BJ (cell line): ENCODE results near the gene KIAA0753. TPM values are rescaled to one million over a fixed set of nuclear protein-coding genes. Genes with fewer than 3 reads are reported as not detected.

ENCODE experiments used
- CTCF ChIA-PET: fragments of 350-600 bp; formaldehyde crosslinking; extraction: SDS; loops from one replicate; lab custom pipeline; 2021; ENCODE audit warnings: antibody characterized with exemption, inconsistent platforms; lab: Yijun Ruan, JAX
- POLR2A ChIA-PET: fragments of 300-600 bp; sonication (Branson Sonifier 250); formaldehyde crosslinking; extraction: SDS; loops from one replicate; lab custom pipeline; 2021; ENCODE audit warnings: antibody characterized with exemption; lab: Charles Lee
- DNase-seq: peaks from one replicate; pipeline ENCODE4 v3.0.0-alpha.2; 2011; ENCODE audit warnings: low read depth
- H3K27me3 ChIP-seq: 2 replicates; pipeline ENCODE4 v1.6.0; 2011; ENCODE audit warnings: low read length; ENCODE audit not compliant: control insufficient read depth, insufficient read depth
- H3K36me3 ChIP-seq: 2 replicates; pipeline ENCODE4 v1.5.1; 2011; ENCODE audit warnings: low read length; ENCODE audit not compliant: control insufficient read depth, insufficient read depth
- H3K4me3 ChIP-seq: 2 replicates; pipeline ENCODE4 v1.5.1; 2011; ENCODE audit warnings: low read depth, mild to moderate bottlenecking, control low read depth, low read length
- CTCF ChIP-seq: IDR thresholded peaks from 2 replicates; pipeline ENCODE4 v1.5.1; 2011; ENCODE audit warnings: low read depth, mild to moderate bottlenecking, control low read depth, inconsistent platforms, low read length, moderate library complexity; ENCODE audit not compliant: insufficient read depth
- polyA plus RNA-seq: library from polyadenylated mRNA; depleted of rRNA; stranded (reverse); fragments of >200 nt; gene quantifications from 2 replicates; pipeline ENCODE4 v1.2.3, GENCODE V29; 2011

Gene KIAA0753
- polyA plus RNA-seq, 1 experiment = 5.4 TPM

- TF ChIP-seq CTCF = no peak
- DNase-seq = no peak
- CTCF ChIA-PET = interaction anchor here (1.2 to 3.1 kb wide), 2 partner anchors 22 to 75 kb away, joined by 4 to 15 read pairs; no protein-coding TSS in a partner anchor
Measured at GRCh38 chr17:6548034-6548433, 92.5 kb downstream of the KIAA0753 start.

GRCh38 chr17:6547336-6547735 lies 93.2 kb downstream of the KIAA0753 start:
- CTCF ChIA-PET = interaction anchor here (1.2 kb wide), 1 partner anchor 74 kb away, joined by 3 read pairs; no protein-coding TSS in a partner anchor
- no peak for TF ChIP-seq CTCF
- POLR2A ChIA-PET = no interaction called here

More at GRCh38 chr17:6548034-6548433, 92.5 kb downstream of the KIAA0753 start:
- Histone ChIP-seq H3K4me3 (no peak overlapping the region), H3K27me3 (no peaks in the 10 kb centered on the region; the same call in none of the 2 replicates), H3K36me3 (no peaks in the 10 kb centered on the region)
- POLR2A ChIA-PET = no interaction called here

GRCh38 chr17:6546069-6546718 lies 94.3 kb downstream of the KIAA0753 start:
- no peak for TF ChIP-seq CTCF
- DNase-seq = no peak
- no peaks in the 10 kb centered on the region; the same call in none of the 2 replicates for H3K27me3 ChIP-seq
- H3K36me3 ChIP-seq = no peaks in the 10 kb centered on the region
- H3K4me3 ChIP-seq = no peak overlapping the region
- ChIA-PET POLR2A (no interaction called here), CTCF (interaction anchor here (1.1 to 1.2 kb wide), 2 partner anchors 28 to 73 kb away, joined by 3 read pairs; no protein-coding TSS in a partner anchor)

More at GRCh38 chr17:6547336-6547735, 93.2 kb downstream of the KIAA0753 start:
- no peaks in the 10 kb centered on the region for H3K36me3 ChIP-seq
- H3K4me3 ChIP-seq = no peak overlapping the region
- DNase-seq = no peak
- no peaks in the 10 kb centered on the region; the same call in none of the 2 replicates for H3K27me3 ChIP-seq

GRCh38 chr17:6545291-6545690 lies 95.2 kb downstream of the KIAA0753 start:
- ChIA-PET POLR2A (no interaction called here), CTCF (interaction anchor here (1.5 kb wide), 1 partner anchor 18 kb away, joined by 3 read pairs; no protein-coding TSS in a partner anchor)
- Histone ChIP-seq H3K4me3 (no peak overlapping the region), H3K36me3 (no peaks in the 10 kb centered on the region), H3K27me3 (no peaks in the 10 kb centered on the region; the same call in none of the 2 replicates)
- DNase-seq = no peak
- TF ChIP-seq CTCF = no peak

GRCh38 chr17:6544011-6544370 lies 96.5 kb downstream of the KIAA0753 start:
- TF ChIP-seq CTCF = no peak
- Histone ChIP-seq H3K27me3 (no peaks in the 10 kb centered on the region; the same call in none of the 2 replicates), H3K4me3 (no peak overlapping the region), H3K36me3 (no peaks in the 10 kb centered on the region)
- CTCF ChIA-PET = interaction anchor here (0.6 to 1.5 kb wide), 2 partner anchors 17 to 1187 kb away, joined by 3 read pairs; no protein-coding TSS in a partner anchor
- no peak for DNase-seq
- POLR2A ChIA-PET = no interaction called here
